K562 (cell line): ENCODE data around the gene ETNK2. TPM values are rescaled to one million over a fixed set of nuclear protein-coding genes. Genes with fewer than 3 reads are reported as not detected.

Source experiments
- ATAC-seq: fragments of 200-7000 bp; cut with Tn5 transposase; 3 replicates; pipeline ENCODE4 v1.9.1; 2020; ENCODE audit warnings: moderate library complexity
- BruUV-seq: library from RNA; stranded (reverse); fragments of 400-500 nt; replicated peaks from 2 replicates; lab custom pipeline; 2021; lab: Mats Ljungman, UMichigan
- CTCF ChIA-PET: fragments of 300-600 bp; formaldehyde crosslinking; extraction: SDS; loops from one replicate; lab custom pipeline; 2021; ENCODE audit warnings: low intra/inter-chr PET ratio; lab: Yijun Ruan, JAX
- POLR2A ChIA-PET: fragments of 300-600, 350-650 bp; sonication (Branson Sonifier 250); formaldehyde crosslinking; extraction: SDS; loops from one replicate; lab custom pipeline; 2021; ENCODE audit warnings: antibody characterized with exemption, inconsistent platforms; lab: Yijun Ruan, JAX
- DNase-seq, 4 experiments: peaks; one replicate each; pipeline versions ENCODE4 v3.0.0 to v3.0.0-alpha.2; 2011 to 2018; ENCODE audit warnings: low spot score in 3 of 4, mixed read lengths in 3 of 4; ENCODE audit errors: extremely low read depth in 1 of 4
- FAIRE-seq: peaks from 2 replicates; lab custom pipeline; 2011; peaks lifted over from hg19 to GRCh38; lab: Jason Lieb, UNC
- H2AFZ ChIP-seq: 2 replicates; pipeline ENCODE4 v1.6.0; 2011; ENCODE audit warnings: low read depth, low read length, control low read depth, inconsistent platforms
- H3K27ac ChIP-seq: fragments of 200-600 bp; 3 replicates; pipeline ENCODE4 v1.8.0; 2011; ENCODE audit warnings: low read depth, mild to moderate bottlenecking, control low read depth, inconsistent platforms, low read length, moderate library complexity, mixed read lengths; ENCODE audit errors: extremely low read depth
- H3K27me3 ChIP-seq, 2 experiments: fragments of 300-600 bp in 1 of 2; 2 replicates in 1 of 2; 3 replicates in 1 of 2; pipeline versions ENCODE4 v1.6.0 to v1.8.0; 2011; ENCODE audit warnings: inconsistent platforms in 2 of 2, low read length in 2 of 2, mild to moderate bottlenecking in 1 of 2, mixed read lengths in 1 of 2, moderate library complexity in 1 of 2; ENCODE audit not compliant: control insufficient read depth in 2 of 2, insufficient read depth in 2 of 2
- H3K36me3 ChIP-seq: fragments of 300-600 bp; 3 replicates; pipeline ENCODE4 v1.8.0; 2011; ENCODE audit warnings: mild to moderate bottlenecking, low read length, inconsistent platforms; ENCODE audit not compliant: control insufficient read depth, insufficient read depth
- H3K4me1 ChIP-seq, 2 experiments: fragments of 200-600 bp in 1 of 2; replicated peaks in 1 of 2; 2 replicates in 1 of 2; 3 replicates in 1 of 2; pipeline versions ENCODE4 v1.5.1 to v1.8.0; 2011; ENCODE audit warnings: inconsistent platforms in 2 of 2, low read length in 2 of 2, mild to moderate bottlenecking in 1 of 2, mixed read lengths in 1 of 2, moderate library complexity in 1 of 2; ENCODE audit not compliant: control insufficient read depth in 2 of 2, insufficient read depth in 2 of 2
- H3K4me2 ChIP-seq: 2 replicates; pipeline ENCODE4 v1.6.1; 2011; ENCODE audit warnings: low read length, control low read depth, inconsistent platforms, mixed read lengths; ENCODE audit not compliant: insufficient read depth
- H3K4me3 ChIP-seq: fragments of 200-600 bp; sonication (generic), shearing (Covaris generic); 2 replicates; pipeline ENCODE4 v1.5.1; 2016; ENCODE audit warnings: control low read depth, inconsistent platforms
- H3K79me2 ChIP-seq: fragments of 200-600 bp; 3 replicates; pipeline ENCODE4 v1.8.0; 2011; ENCODE audit warnings: low read length, inconsistent platforms; ENCODE audit not compliant: control insufficient read depth, insufficient read depth
- H3K9ac ChIP-seq, 2 experiments: 2 replicates each; pipeline versions ENCODE4 v1.6.0 to v1.6.1; 2011; ENCODE audit warnings: low read depth in 2 of 2, low read length in 2 of 2, control low read depth in 1 of 2, inconsistent platforms in 1 of 2, mild to moderate bottlenecking in 1 of 2, mixed read lengths in 1 of 2; ENCODE audit not compliant: insufficient read depth in 1 of 2
- H3K9me1 ChIP-seq: one replicate; pipeline ENCODE4 v1.6.0; 2011; ENCODE audit warnings: inconsistent platforms, mild to moderate bottlenecking, low read length, moderate library complexity; ENCODE audit not compliant: control insufficient read depth, insufficient read depth
- H3K9me3 ChIP-seq: replicated peaks from 2 replicates; pipeline ENCODE4 v1.5.1; 2011; ENCODE audit warnings: low read depth, low read length, inconsistent platforms; ENCODE audit not compliant: control insufficient read depth, insufficient read depth
- H4K20me1 ChIP-seq: replicated peaks from 2 replicates; pipeline ENCODE4 v1.6.1; 2011; ENCODE audit warnings: low read length, inconsistent platforms, mixed read lengths; ENCODE audit not compliant: control insufficient read depth, insufficient read depth
- BRCA1 ChIP-seq, 2 experiments: fragments of 450-650 bp in 1 of 2; sonication (generic) in 1 of 2; formaldehyde crosslinking in 1 of 2; IDR thresholded peaks; 2 replicates each; pipeline versions ENCODE4 v1.5.0 to v1.6.1; 2017 to 2020; ENCODE audit warnings: mild to moderate bottlenecking in 1 of 2, missing genetic modification reagents in 1 of 2
- RFX1 ChIP-seq: fragments of 450-650 bp; IDR thresholded peaks from 2 replicates; pipeline ENCODE4 v1.6.1; 2016; ENCODE audit warnings: mild to moderate bottlenecking, moderate library complexity
- RREB1 ChIP-seq: fragments of 250-450 bp; sonication (Bioruptor Pico); IDR thresholded peaks from 2 replicates; pipeline ENCODE4 v1.4.0; 2020
- WGBS: fragments of 100-300 bp; shearing (Covaris generic); methylation state at CpG from one replicate; pipeline ENCODE4 v1.1.6; 2016; ENCODE audit warnings: low coverage, mixed read lengths; ENCODE audit not compliant: insufficient coverage; ENCODE audit errors: missing lambda C conversion rate; 5-methylcytosine and 5-hydroxymethylcytosine counted together
- in situ Hi-C: fragments of 300-500 bp; cut with MboI; formaldehyde crosslinking; loops from 4 replicates; pipeline ENCODE4 v1.15.0; 2018; ENCODE audit warnings: inconsistent platforms, mixed read lengths
- intact Hi-C: fragments of 100-400 bp; cut with micrococcal nuclease; formaldehyde crosslinking; loops from 2 replicates; pipeline ENCODE4 v1.14.2; 2022
- polyA plus RNA-seq, 8 experiments: library from polyadenylated mRNA; depleted of rRNA in 4 of 8; stranded (reverse) in 5 of 8; unstranded in 3 of 8; fragments of >200 nt; fragmentation: Nextera tagmentation in 2 of 8; fragmentation: Illumina TruSeq in 1 of 8; extraction: Ambion mirVana in 2 of 8; extraction: Trizol in 1 of 8; gene quantifications; 2 replicates each; pipeline versions ENCODE4 v1.2.1 to v1.2.3, GENCODE V29; 2011 to 2014; ENCODE audit warnings: inconsistent platforms in 1 of 8, missing spikeins in 1 of 8
- total RNA-seq, 7 experiments: library from RNA; depleted of rRNA in 6 of 7; stranded (reverse); fragments of >200 nt in 6 of 7; fragmentation: Illumina TruSeq in 2 of 7; extraction: Trizol in 2 of 7; gene quantifications; 2 replicates each; pipeline versions ENCODE4 v1.2.1 to v1.2.3, GENCODE V29; 2011 to 2021; ENCODE audit warnings: low replicate concordance in 1 of 7

ETNK2 gene
- total and polyA plus RNA-seq, 9 of the 15 experiments (the other 6 are each of a cell fraction or from before 2014, with no cell fraction given), result 0.03 to 0.38 (median 0.13) TPM; not detected in 4

DNA sequence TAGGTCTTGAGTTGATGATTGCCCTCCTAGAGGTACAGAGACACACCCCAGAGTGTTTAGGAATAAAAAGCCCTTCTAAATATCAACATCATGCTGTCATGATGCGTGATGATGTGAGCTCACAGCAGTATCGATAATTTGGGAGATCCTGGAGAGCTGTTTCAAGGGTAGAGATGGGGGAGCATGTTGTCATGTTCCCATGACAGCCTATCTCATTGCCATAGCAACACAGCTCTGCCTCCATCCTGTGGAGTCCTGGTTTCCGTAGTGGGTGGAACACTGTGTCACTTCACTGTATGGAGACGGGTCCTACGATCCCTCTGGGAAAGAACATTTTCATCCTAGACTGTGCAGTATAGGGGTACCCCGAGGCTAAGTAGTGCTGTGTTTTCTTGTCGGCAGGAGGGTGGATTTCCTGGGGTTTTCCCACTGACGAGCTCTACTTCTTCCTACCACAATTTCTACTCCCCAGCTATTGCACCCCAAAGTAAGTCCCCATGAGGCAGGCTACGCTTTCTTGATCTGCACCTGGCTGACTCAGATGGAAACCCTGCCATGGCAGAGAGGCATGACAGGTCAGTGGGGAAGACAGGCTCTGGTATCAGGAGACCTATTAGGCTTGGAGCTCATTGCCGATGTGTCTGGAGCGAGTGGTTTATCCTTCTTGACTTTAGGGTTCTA, 37.3 kb upstream of the ETNK2 start:
- FAIRE-seq (peak; percentile 32), ATAC-seq (no peak)

More for the DNA sequence above, 37.3 kb upstream of the ETNK2 start:
- Histone ChIP-seq H3K9me3 (no peaks in the 10 kb centered on the region), H2AFZ (no peak overlapping the region), H3K36me3 (no peaks in the 10 kb centered on the region), H3K9me1 (no peaks in the 10 kb centered on the region), H3K27me3 (peaks cover 41 to 66% of the 10 kb centered on the region in 2 experiments), H3K4me1 (peaks cover 4 to 5% of the 10 kb centered on the region in 2 experiments; a peak in 3 of 5 replicates), H3K4me3 (no peak overlapping the region), H3K27ac (no peak overlapping the region), H3K79me2 (no peaks in the 10 kb centered on the region), H4K20me1 (0 out of 2 replicates have a peak, but pooled peaks cover 4% of the 10 kb centered on the region), H3K4me2 (no peak overlapping the region), H3K9ac (no peak overlapping the region)
- in situ Hi-C loops (no loop called here), intact Hi-C loops (no loop called here)
- TF ChIP-seq BRCA1 (IDR thresholded peaks at IDR 0.05) (no peak), BRCA1 (CRISPR knock-in tag; IDR thresholded peaks at IDR 0.05) (no peak), RREB1 (CRISPR knock-in tag) (0 out of 2 replicates have a peak, but pooled peaks have one; percentile 23), RFX1 (peak; percentile 79)
- BruUV-seq, result no TSS peak
- DNase-seq, result no peak
- CTCF ChIA-PET, result no interaction called here
- POLR2A ChIA-PET, result interaction anchor here (0.6 kb wide), 2 partner anchors 29 to 853 kb away, joined by 3 read pairs; no protein-coding TSS in a partner anchor
- 2% methylated on average over 11 of the region's 11 CpGs for WGBS
